HepG2 (cell line): ENCODE measurements around the gene ENPP1. TPM values are rescaled to one million over a fixed set of nuclear protein-coding genes. Genes with fewer than 3 reads are reported as not detected.

Experiments used
- DPF2 ChIP-seq: sonication (generic); formaldehyde crosslinking; IDR thresholded peaks from 2 replicates; pipeline ENCODE4 v1.4.0; 2020; ENCODE audit warnings: mild to moderate bottlenecking, low read depth, missing genetic modification reagents, borderline replicate concordance
- EP300 ChIP-seq, 3 experiments: sonication (generic) in 1 of 3; formaldehyde crosslinking in 1 of 3; IDR thresholded peaks; 2 replicates each; pipeline versions ENCODE4 v1.5.1 to v1.6.1; 2011 to 2020; ENCODE audit warnings: low read depth in 2 of 3, low read length in 2 of 3, borderline replicate concordance in 1 of 3, improper control_type of control experiment in 1 of 3, mild to moderate bottlenecking in 1 of 3, missing genetic modification reagents in 1 of 3, moderate library complexity in 1 of 3
- GATA4 ChIP-seq: sonication (generic); IDR thresholded peaks from 2 replicates; pipeline ENCODE4 v1.6.1; 2016; ENCODE audit warnings: antibody characterized with exemption, low read depth, borderline replicate concordance
- HDAC1 ChIP-seq: sonication (generic); formaldehyde crosslinking; IDR thresholded peaks from 2 replicates; pipeline ENCODE4 v1.5.1; 2020; ENCODE audit warnings: mild to moderate bottlenecking, missing genetic modification reagents
- HNRNPL ChIP-seq: fragments of 200-400 bp; formaldehyde crosslinking; IDR thresholded peaks from 2 replicates; pipeline ENCODE4 v1.6.1; 2017; ENCODE audit warnings: mild to moderate bottlenecking, low read depth, low read length
- KLF11 ChIP-seq: IDR thresholded peaks from 2 replicates; pipeline ENCODE4 v1.6.1; 2016; ENCODE audit warnings: missing compliant biosample characterization
- STAT5B ChIP-seq: sonication (generic); formaldehyde crosslinking; IDR thresholded peaks from 2 replicates; pipeline ENCODE4 v1.4.0; 2020; ENCODE audit warnings: missing genetic modification reagents
- TGIF2 ChIP-seq: IDR thresholded peaks from 2 replicates; pipeline ENCODE4 v1.6.1; 2016; ENCODE audit warnings: control low read depth, missing compliant biosample characterization
- ZBTB26 ChIP-seq: IDR thresholded peaks from 2 replicates; pipeline ENCODE4 v1.6.1; 2016; ENCODE audit warnings: missing compliant biosample characterization, missing genetic modification reagents, borderline replicate concordance
- ZFP36L1 ChIP-seq: sonication (generic); formaldehyde crosslinking; IDR thresholded peaks from 2 replicates; pipeline ENCODE4 v1.8.0; 2022; ENCODE audit warnings: mild to moderate bottlenecking, missing genetic modification reagents, moderate library complexity
- ZNF101 ChIP-seq: sonication (generic); formaldehyde crosslinking; IDR thresholded peaks from 2 replicates; pipeline ENCODE4 v1.4.0; 2020; ENCODE audit warnings: mild to moderate bottlenecking, low read depth, missing genetic modification reagents, borderline replicate concordance
- ZNF121 ChIP-seq: sonication (generic); formaldehyde crosslinking; IDR thresholded peaks from 2 replicates; pipeline ENCODE4 v1.5.0; 2020; ENCODE audit warnings: mild to moderate bottlenecking, missing genetic modification reagents
- ZNF205 ChIP-seq: IDR thresholded peaks from 2 replicates; pipeline ENCODE4 v1.6.1; 2018; ENCODE audit warnings: missing biosample characterization, missing genetic modification reagents
- ZNF274 ChIP-seq: sonication (generic); formaldehyde crosslinking; IDR thresholded peaks from 2 replicates; pipeline ENCODE4 v1.5.1; 2020; ENCODE audit warnings: mild to moderate bottlenecking, missing genetic modification reagents
- ZNF275 ChIP-seq: sonication (generic); formaldehyde crosslinking; IDR thresholded peaks from 2 replicates; pipeline ENCODE4 v1.8.0; 2022; ENCODE audit warnings: missing genetic modification reagents, mild to moderate bottlenecking, inconsistent platforms, borderline replicate concordance
- ZNF446 ChIP-seq: sonication (generic); formaldehyde crosslinking; IDR thresholded peaks from 2 replicates; pipeline ENCODE4 v1.5.0; 2020; ENCODE audit warnings: mild to moderate bottlenecking, missing genetic modification reagents
- ZNF468 ChIP-seq: sonication (generic); formaldehyde crosslinking; IDR thresholded peaks from 2 replicates; pipeline ENCODE4 v1.8.0; 2022; ENCODE audit warnings: mild to moderate bottlenecking, moderate library complexity, missing genetic modification reagents
- ZNF512B ChIP-seq: sonication (generic); formaldehyde crosslinking; IDR thresholded peaks from 2 replicates; pipeline ENCODE4 v1.5.1; 2020; ENCODE audit warnings: missing genetic modification reagents, mild to moderate bottlenecking, borderline replicate concordance
- ZNF530 ChIP-seq: sonication (generic); formaldehyde crosslinking; IDR thresholded peaks from 2 replicates; pipeline ENCODE4 v1.5.0; 2020; ENCODE audit warnings: low read depth, mild to moderate bottlenecking, missing genetic modification reagents
- ZNF546 ChIP-seq: sonication (generic); formaldehyde crosslinking; conservative IDR thresholded peaks from 2 replicates; pipeline ENCODE4 v1.8.1; 2023; ENCODE audit warnings: mild to moderate bottlenecking, missing genetic modification reagents
- ZNF816 ChIP-seq: sonication (generic); formaldehyde crosslinking; IDR thresholded peaks from 2 replicates; pipeline ENCODE4 v1.8.0; 2022; ENCODE audit warnings: missing genetic modification reagents, mild to moderate bottlenecking, borderline replicate concordance
- ZSCAN30 ChIP-seq: sonication (generic); formaldehyde crosslinking; IDR thresholded peaks from 2 replicates; pipeline ENCODE4 v1.5.0; 2020; ENCODE audit warnings: mild to moderate bottlenecking, missing genetic modification reagents
- ZUFSP ChIP-seq: sonication (generic); formaldehyde crosslinking; IDR thresholded peaks from 2 replicates; pipeline ENCODE4 v1.9.0; 2021; ENCODE audit warnings: missing genetic modification reagents, mild to moderate bottlenecking, borderline replicate concordance
- polyA plus RNA-seq, 8 experiments: library from polyadenylated mRNA; depleted of rRNA in 3 of 8; stranded (reverse) in 7 of 8; unstranded in 1 of 8; fragments of >200 nt; fragmentation: Illumina TruSeq in 4 of 8; extraction: Trizol in 4 of 8; gene quantifications; 2 replicates each; pipeline versions ENCODE4 v1.2.1 to v1.2.3, GENCODE V29; 2011 to 2016; ENCODE audit warnings: low read depth in 4 of 8, missing spikeins in 1 of 8, mixed read lengths in 1 of 8; ENCODE audit not compliant: insufficient read depth in 1 of 8
- total RNA-seq, 5 experiments: library from RNA; depleted of rRNA; stranded (reverse); fragments of >200 nt; fragmentation: Illumina TruSeq; extraction: Trizol; gene quantifications; 2 replicates each; pipeline ENCODE4 v1.2.3, GENCODE V29; 2016; ENCODE audit warnings: low read depth in 1 of 5

Gene ENPP1
- total and polyA plus RNA-seq, 2 of the 13 experiments (the other 11 are each of a cell fraction or from before 2014, with no cell fraction given): 56.5 to 160 TPM

- TF ChIP-seq ZNF275 (CRISPR knock-in tag) (no peak; the same call in 1 of the 2 replicates), ZNF446 (CRISPR knock-in tag) (no peak), ZSCAN30 (CRISPR knock-in tag) (peak; percentile 45; the same call in 1 of the 2 replicates), EP300 (IDR thresholded peaks at IDR 0.05; ENCODE audit: low read depth in 2 of 2, low read length in 2 of 2) (peak; percentile 86 to 97; a peak in 3 of 4 replicates), EP300 (CRISPR knock-in tag; IDR thresholded peaks at IDR 0.05; ENCODE audit: borderline replicate concordance) (peak; percentile 91), HDAC1 (CRISPR knock-in tag) (peak; percentile 78), ZFP36L1 (CRISPR knock-in tag) (no peak), ZNF512B (CRISPR knock-in tag) (peak; percentile 24; the same call in 1 of the 2 replicates), DPF2 (CRISPR knock-in tag) (peak; percentile 97), ZBTB26 (CRISPR knock-in tag) (no peak), ZNF530 (CRISPR knock-in tag) (no peak), HNRNPL (no peak), ZNF121 (CRISPR knock-in tag) (peak; percentile 57; the same call in 1 of the 2 replicates), ZNF205 (CRISPR knock-in tag) (peak; percentile 77), ZNF274 (peak; percentile 37; the same call in 1 of the 2 replicates), ZNF546 (CRISPR knock-in tag) (no peak), ZNF101 (CRISPR knock-in tag) (no peak), TGIF2 (CRISPR knock-in tag) (peak; percentile 95), KLF11 (CRISPR knock-in tag) (peak; percentile 96), ZUFSP (CRISPR knock-in tag) (no peak), STAT5B (CRISPR knock-in tag) (peak; percentile 73; the same call in 1 of the 2 replicates), ZNF468 (CRISPR knock-in tag) (no peak), ZNF816 (CRISPR knock-in tag) (no peak), GATA4 (peak; percentile 49; the same call in 1 of the 2 replicates)
These were observed 36.5 kb downstream of the ENPP1 start (continued) for GRCh38 chr6:131844243-131844841.
